GM12878 (cell line): ENCODE data around the gene SYPL2. TPM values are rescaled to one million over a fixed set of nuclear protein-coding genes. Genes with fewer than 3 reads are reported as not detected.
A peak's percentile ranks its signal among the peaks of the same experiment; 100 is the strongest.

ENCODE experiments used
- ATAC-seq: fragments of 200-7000 bp; cut with Tn5 transposase; 3 replicates; pipeline ENCODE4 v1.9.1; 2020; ENCODE audit warnings: mild to moderate bottlenecking, moderate library complexity
- BruUV-seq: library from RNA; stranded (reverse); fragments of 400-500 nt; replicated peaks from 2 replicates; lab custom pipeline; 2021; lab: Mats Ljungman, UMichigan
- CTCF ChIA-PET: fragments of 300-600 bp; sonication (Branson Sonifier 250); formaldehyde crosslinking; extraction: SDS; loops from one replicate; lab custom pipeline; 2021; ENCODE audit warnings: inconsistent platforms; lab: Yijun Ruan, JAX
- POLR2A ChIA-PET: fragments of 350-600 bp; formaldehyde crosslinking; extraction: SDS; loops from one replicate; lab custom pipeline; 2021; ENCODE audit warnings: inconsistent platforms; lab: Charles Lee
- RAD21 ChIA-PET: fragments of 300-600 bp; sonication (Branson Sonifier 250); formaldehyde crosslinking; loops from one replicate; lab custom pipeline; 2023; ENCODE audit warnings: antibody characterized with exemption; ENCODE audit not compliant: unreplicated experiment; lab: Charles Lee
- SMC1A ChIA-PET: fragments of 300-600 bp; sonication (Branson Sonifier 250); formaldehyde crosslinking; loops from one replicate; lab custom pipeline; 2023; ENCODE audit not compliant: unreplicated experiment, uncharacterized antibody; lab: Charles Lee
- DNase-seq: peaks from one replicate; pipeline ENCODE4 v3.0.0-alpha.2; 2011; ENCODE audit warnings: low read depth, low spot score
- FAIRE-seq: peaks from 3 replicates; lab custom pipeline; 2011; peaks lifted over from hg19 to GRCh38; lab: Jason Lieb, UNC
- H2AFZ ChIP-seq: 2 replicates; pipeline ENCODE4 v1.6.0; 2011; ENCODE audit warnings: low read depth, low read length, control low read depth; ENCODE audit not compliant: control insufficient read depth
- H3K27ac ChIP-seq: 2 replicates; pipeline ENCODE4 v1.5.1; 2011; ENCODE audit warnings: control low read depth; ENCODE audit not compliant: control insufficient read depth, insufficient read depth
- H3K27me3 ChIP-seq, 2 experiments: replicated peaks in 1 of 2; 2 replicates each; pipeline versions ENCODE4 v1.6.0 to v1.6.1; 2011; ENCODE audit warnings: low read length in 1 of 2; ENCODE audit not compliant: control insufficient read depth in 2 of 2, insufficient read depth in 2 of 2
- H3K36me3 ChIP-seq, 2 experiments: 2 replicates each; pipeline ENCODE4 v1.5.1; 2011; ENCODE audit warnings: low read length in 1 of 2; ENCODE audit not compliant: control insufficient read depth in 2 of 2, insufficient read depth in 2 of 2
- H3K4me1 ChIP-seq: 2 replicates; pipeline ENCODE4 v1.6.1; 2011; ENCODE audit warnings: mild to moderate bottlenecking, low read length, moderate library complexity, mixed read lengths; ENCODE audit not compliant: control insufficient read depth, insufficient read depth
- H3K4me2 ChIP-seq: 2 replicates; pipeline ENCODE4 v1.6.0; 2011; ENCODE audit warnings: control low read depth; ENCODE audit not compliant: control insufficient read depth, insufficient read depth
- H3K4me3 ChIP-seq: fragments of 200-600 bp; sonication (generic); 2 replicates; pipeline ENCODE4 v1.5.1; 2016
- H3K79me2 ChIP-seq: 2 replicates; pipeline ENCODE4 v1.6.0; 2011; ENCODE audit warnings: low read length; ENCODE audit not compliant: control insufficient read depth, insufficient read depth
- H3K9ac ChIP-seq: 2 replicates; pipeline ENCODE4 v1.8.0; 2011; ENCODE audit warnings: low read length, control low read depth, mixed read lengths; ENCODE audit not compliant: control insufficient read depth, insufficient read depth
- H3K9me3 ChIP-seq: replicated peaks from 3 replicates; pipeline ENCODE4 v1.5.1; 2011; ENCODE audit warnings: mild to moderate bottlenecking, low read length; ENCODE audit not compliant: control insufficient read depth, insufficient read depth
- H4K20me1 ChIP-seq: 2 replicates; pipeline ENCODE4 v1.6.0; 2011; ENCODE audit not compliant: control insufficient read depth, insufficient read depth
- DPF2 ChIP-seq: fragments of 450-650 bp; IDR thresholded peaks from 2 replicates; pipeline ENCODE4 v1.6.1; 2017; ENCODE audit warnings: mild to moderate bottlenecking
- GABPA ChIP-seq: IDR thresholded peaks from 2 replicates; pipeline ENCODE4 v1.6.1; 2014; ENCODE audit warnings: antibody characterized with exemption, low read depth, mild to moderate bottlenecking, inconsistent platforms
- GATAD2B ChIP-seq: fragments of 450-650 bp; conservative IDR thresholded peaks from 2 replicates; pipeline ENCODE4 v1.6.1; 2017; ENCODE audit warnings: low read depth, mild to moderate bottlenecking, moderate library complexity
- MTA2 ChIP-seq: fragments of 450-650 bp; IDR thresholded peaks from 2 replicates; pipeline ENCODE4 v1.6.1; 2016; ENCODE audit warnings: low read depth, mild to moderate bottlenecking, moderate library complexity
- PML ChIP-seq: IDR thresholded peaks from 2 replicates; pipeline ENCODE4 v1.6.1; 2012; ENCODE audit warnings: low read length, inconsistent platforms
- SRF ChIP-seq, 2 experiments: IDR thresholded peaks; 2 replicates each; pipeline ENCODE4 v1.6.1; 2011; ENCODE audit warnings: low read depth in 2 of 2, low read length in 2 of 2, mild to moderate bottlenecking in 1 of 2, moderate library complexity in 1 of 2
- TARDBP ChIP-seq: IDR thresholded peaks from 2 replicates; pipeline ENCODE4 v1.6.1; 2016; ENCODE audit warnings: borderline replicate concordance
- WGBS: methylation state at CpG from one replicate; pipeline ENCODE4 v1.1.6; 2016; ENCODE audit warnings: low lambda C conversion rate; ENCODE audit not compliant: insufficient replicate concordance, insufficient coverage; ENCODE audit errors: missing lambda C conversion rate; 5-methylcytosine and 5-hydroxymethylcytosine counted together
- in situ Hi-C: fragments of 300-500 bp; cut with MboI; formaldehyde crosslinking; loops from 9 replicates; pipeline ENCODE4 v1.14.3; 2018; ENCODE audit warnings: mixed read lengths
- intact Hi-C: fragments of 100-400 bp; cut with micrococcal nuclease; formaldehyde crosslinking; loops from one replicate; pipeline ENCODE4 v1.14.2; 2022; ENCODE audit not compliant: unreplicated experiment
- polyA plus RNA-seq, 11 experiments: library from polyadenylated mRNA; depleted of rRNA in 4 of 11; unstranded in 6 of 11; stranded (reverse) in 5 of 11; fragments of >200 nt; fragmentation: Nextera tagmentation in 4 of 11; fragmentation: Illumina TruSeq in 1 of 11; extraction: Ambion mirVana in 4 of 11; extraction: Trizol in 1 of 11; gene quantifications; 1 replicate in 1 of 11; 2 replicates in 10 of 11; pipeline versions ENCODE4 v1.2.1 to v1.2.3, GENCODE V29; 2011 to 2016; ENCODE audit warnings: inconsistent platforms in 2 of 11, missing spikeins in 2 of 11, low read depth in 1 of 11
- total RNA-seq, 4 experiments: library from RNA; depleted of rRNA in 3 of 4; stranded (reverse); fragments of >200 nt in 3 of 4; fragmentation: Illumina TruSeq in 1 of 4; extraction: Trizol in 1 of 4; gene quantifications; 2 replicates each; pipeline versions ENCODE4 v1.2.1 to v1.2.3, GENCODE V29; 2013 to 2021
- TF ChIP-seq, protein P1 (sequence below): IDR thresholded peaks from 2 replicates; pipeline ENCODE4 v1.6.1; 2012; ENCODE audit warnings: low read length, inconsistent platforms
- TF ChIP-seq, protein P2 (sequence below), 3 experiments: IDR thresholded peaks in 2 of 3; conservative IDR thresholded peaks in 1 of 3; 2 replicates each; pipeline ENCODE4 v1.5.1; 2011; ENCODE audit warnings: low read depth in 3 of 3, low read length in 3 of 3, mild to moderate bottlenecking in 3 of 3, control low read depth in 2 of 3, moderate library complexity in 2 of 3, inconsistent platforms in 1 of 3, mixed read lengths in 1 of 3; ENCODE audit not compliant: control insufficient read depth in 2 of 3, insufficient read depth in 1 of 3; ENCODE audit errors: extremely low read depth in 1 of 3
- TF ChIP-seq, protein P3 (sequence below): IDR thresholded peaks from 2 replicates; pipeline ENCODE4 v1.6.1; 2011; ENCODE audit warnings: low read depth, mild to moderate bottlenecking, low read length, moderate library complexity, borderline replicate concordance; ENCODE audit errors: extremely low read depth
- TF ChIP-seq, protein P4 (sequence below): IDR thresholded peaks from 2 replicates; pipeline ENCODE4 v1.6.1; 2011; ENCODE audit warnings: borderline replicate concordance, low read depth, mild to moderate bottlenecking, moderate library complexity, low read length; ENCODE audit not compliant: insufficient read depth, poor library complexity, severe bottlenecking
- TF ChIP-seq, protein P5 (sequence below): fragments of 450-650 bp; IDR thresholded peaks from 2 replicates; pipeline ENCODE4 v1.6.1; 2017; ENCODE audit warnings: borderline replicate concordance

The SYPL2 gene
- total and polyA plus RNA-seq, 10 of the 15 experiments (the other 5 are each of a cell fraction or from before 2014, with no cell fraction given), result 0.04 to 0.11 (median 0.06) TPM; not detected in 3

DNA sequence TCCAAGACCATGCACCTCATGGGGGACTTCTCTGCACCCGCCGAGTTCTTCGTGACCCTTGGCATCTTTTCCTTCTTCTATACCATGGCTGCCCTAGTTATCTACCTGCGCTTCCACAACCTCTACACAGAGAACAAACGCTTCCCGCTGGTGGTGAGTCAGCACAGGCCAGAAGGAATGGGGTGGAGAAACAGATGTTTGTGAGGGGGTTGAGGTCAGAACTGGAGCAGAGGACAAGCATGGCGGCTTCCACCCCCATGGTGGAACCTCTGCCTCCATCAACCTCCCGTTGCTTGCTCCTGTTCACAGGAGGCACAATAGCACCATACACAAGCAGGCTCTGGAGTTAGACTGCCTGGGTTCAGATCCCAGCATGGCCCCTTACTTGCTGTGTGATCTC lies 10.5 kb downstream of the SYPL2 start (continued):
- TF ChIP-seq, protein P1, sequence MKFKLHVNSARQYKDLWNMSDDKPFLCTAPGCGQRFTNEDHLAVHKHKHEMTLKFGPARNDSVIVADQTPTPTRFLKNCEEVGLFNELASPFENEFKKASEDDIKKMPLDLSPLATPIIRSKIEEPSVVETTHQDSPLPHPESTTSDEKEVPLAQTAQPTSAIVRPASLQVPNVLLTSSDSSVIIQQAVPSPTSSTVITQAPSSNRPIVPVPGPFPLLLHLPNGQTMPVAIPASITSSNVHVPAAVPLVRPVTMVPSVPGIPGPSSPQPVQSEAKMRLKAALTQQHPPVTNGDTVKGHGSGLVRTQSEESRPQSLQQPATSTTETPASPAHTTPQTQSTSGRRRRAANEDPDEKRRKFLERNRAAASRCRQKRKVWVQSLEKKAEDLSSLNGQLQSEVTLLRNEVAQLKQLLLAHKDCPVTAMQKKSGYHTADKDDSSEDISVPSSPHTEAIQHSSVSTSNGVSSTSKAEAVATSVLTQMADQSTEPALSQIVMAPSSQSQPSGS, result no peak
- TF ChIP-seq SRF (IDR thresholded peaks at IDR 0.05; ENCODE audit: low read depth in 2 of 2, low read length in 2 of 2) (no peak), TARDBP (no peak), PML (no peak), GABPA (no peak)
- TF ChIP-seq, protein P2, sequence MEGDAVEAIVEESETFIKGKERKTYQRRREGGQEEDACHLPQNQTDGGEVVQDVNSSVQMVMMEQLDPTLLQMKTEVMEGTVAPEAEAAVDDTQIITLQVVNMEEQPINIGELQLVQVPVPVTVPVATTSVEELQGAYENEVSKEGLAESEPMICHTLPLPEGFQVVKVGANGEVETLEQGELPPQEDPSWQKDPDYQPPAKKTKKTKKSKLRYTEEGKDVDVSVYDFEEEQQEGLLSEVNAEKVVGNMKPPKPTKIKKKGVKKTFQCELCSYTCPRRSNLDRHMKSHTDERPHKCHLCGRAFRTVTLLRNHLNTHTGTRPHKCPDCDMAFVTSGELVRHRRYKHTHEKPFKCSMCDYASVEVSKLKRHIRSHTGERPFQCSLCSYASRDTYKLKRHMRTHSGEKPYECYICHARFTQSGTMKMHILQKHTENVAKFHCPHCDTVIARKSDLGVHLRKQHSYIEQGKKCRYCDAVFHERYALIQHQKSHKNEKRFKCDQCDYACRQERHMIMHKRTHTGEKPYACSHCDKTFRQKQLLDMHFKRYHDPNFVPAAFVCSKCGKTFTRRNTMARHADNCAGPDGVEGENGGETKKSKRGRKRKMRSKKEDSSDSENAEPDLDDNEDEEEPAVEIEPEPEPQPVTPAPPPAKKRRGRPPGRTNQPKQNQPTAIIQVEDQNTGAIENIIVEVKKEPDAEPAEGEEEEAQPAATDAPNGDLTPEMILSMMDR (IDR thresholded peaks at IDR 0.05 in 2 of 3, conservative IDR thresholded peaks at IDR 0.05 in 1 of 3; ENCODE audit: control insufficient read depth in 2 of 3, extremely low read depth in 1 of 3, insufficient read depth in 1 of 3, low read depth in 3 of 3, low read length in 3 of 3), result no peak

DNA sequence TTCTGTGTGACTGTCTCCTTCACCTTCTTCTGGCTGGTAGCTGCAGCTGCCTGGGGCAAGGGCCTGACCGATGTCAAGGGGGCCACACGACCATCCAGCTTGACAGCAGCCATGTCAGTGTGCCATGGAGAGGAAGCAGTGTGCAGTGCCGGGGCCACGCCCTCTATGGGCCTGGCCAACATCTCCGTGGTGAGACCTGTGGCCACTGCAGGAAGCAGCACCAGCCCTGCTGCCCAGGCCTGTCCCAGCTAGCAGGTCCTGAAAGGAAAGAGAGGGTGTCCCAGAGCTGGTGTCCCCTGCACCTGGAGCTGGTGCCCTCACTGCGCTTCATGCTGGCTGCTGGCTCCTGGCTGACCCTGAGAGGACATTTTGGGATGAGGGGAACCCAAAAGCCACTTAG lies 11.5 kb downstream of the SYPL2 start:
- in situ Hi-C loops (no loop called here), intact Hi-C loops (no loop called here)
- CTCF ChIA-PET, result interaction anchor here (1.5 to 2.1 kb wide), 2 partner anchors 13 to 55 kb away, joined by 6 to 17 read pairs; no protein-coding TSS in a partner anchor
- no peak overlapping the region for H3K4me3 ChIP-seq
- no peak overlapping the region for H3K4me2 ChIP-seq
- H4K20me1 ChIP-seq, result no peaks in the 10 kb centered on the region
- RAD21 ChIA-PET, result no interaction called here
- H3K27me3 ChIP-seq, result peaks cover 0 to 6% of the 10 kb centered on the region in 2 experiments
- H2AFZ ChIP-seq, result no peak overlapping the region
- no peaks in the 10 kb centered on the region for H3K9me3 ChIP-seq
- WGBS, result 13% methylated on average over 6 of the region's 6 CpGs
- FAIRE-seq, result no peak
- H3K27ac ChIP-seq, result no peak overlapping the region
- no peaks in the 10 kb centered on the region for H3K79me2 ChIP-seq
- ATAC-seq, result peak; percentile 64
- POLR2A ChIA-PET, result no interaction called here
- no peak overlapping the region for H3K9ac ChIP-seq
- no peaks in the 10 kb centered on the region; the same call in 1 of the 2 replicates for H3K4me1 ChIP-seq
- no peaks in the 10 kb centered on the region for H3K36me3 ChIP-seq
- DNase-seq, result no peak
- no TSS peak for BruUV-seq
- SMC1A ChIA-PET, result interaction anchor here (0.8 kb wide), 1 partner anchor 54 kb away, joined by 3 read pairs; no protein-coding TSS in a partner anchor
- TF ChIP-seq MTA2, result no peak
- TF ChIP-seq, protein P3, sequence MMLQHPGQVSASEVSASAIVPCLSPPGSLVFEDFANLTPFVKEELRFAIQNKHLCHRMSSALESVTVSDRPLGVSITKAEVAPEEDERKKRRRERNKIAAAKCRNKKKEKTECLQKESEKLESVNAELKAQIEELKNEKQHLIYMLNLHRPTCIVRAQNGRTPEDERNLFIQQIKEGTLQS, result no peak
- TF ChIP-seq DPF2, result no peak
- no peak for TF ChIP-seq GATAD2B
- TF ChIP-seq, protein P4, sequence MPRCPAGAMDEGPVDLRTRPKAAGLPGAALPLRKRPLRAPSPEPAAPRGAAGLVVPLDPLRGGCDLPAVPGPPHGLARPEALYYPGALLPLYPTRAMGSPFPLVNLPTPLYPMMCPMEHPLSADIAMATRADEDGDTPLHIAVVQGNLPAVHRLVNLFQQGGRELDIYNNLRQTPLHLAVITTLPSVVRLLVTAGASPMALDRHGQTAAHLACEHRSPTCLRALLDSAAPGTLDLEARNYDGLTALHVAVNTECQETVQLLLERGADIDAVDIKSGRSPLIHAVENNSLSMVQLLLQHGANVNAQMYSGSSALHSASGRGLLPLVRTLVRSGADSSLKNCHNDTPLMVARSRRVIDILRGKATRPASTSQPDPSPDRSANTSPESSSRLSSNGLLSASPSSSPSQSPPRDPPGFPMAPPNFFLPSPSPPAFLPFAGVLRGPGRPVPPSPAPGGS, result no peak
- TF ChIP-seq, protein P5, sequence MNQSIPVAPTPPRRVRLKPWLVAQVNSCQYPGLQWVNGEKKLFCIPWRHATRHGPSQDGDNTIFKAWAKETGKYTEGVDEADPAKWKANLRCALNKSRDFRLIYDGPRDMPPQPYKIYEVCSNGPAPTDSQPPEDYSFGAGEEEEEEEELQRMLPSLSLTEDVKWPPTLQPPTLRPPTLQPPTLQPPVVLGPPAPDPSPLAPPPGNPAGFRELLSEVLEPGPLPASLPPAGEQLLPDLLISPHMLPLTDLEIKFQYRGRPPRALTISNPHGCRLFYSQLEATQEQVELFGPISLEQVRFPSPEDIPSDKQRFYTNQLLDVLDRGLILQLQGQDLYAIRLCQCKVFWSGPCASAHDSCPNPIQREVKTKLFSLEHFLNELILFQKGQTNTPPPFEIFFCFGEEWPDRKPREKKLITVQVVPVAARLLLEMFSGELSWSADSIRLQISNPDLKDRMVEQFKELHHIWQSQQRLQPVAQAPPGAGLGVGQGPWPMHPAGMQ, result no peak
